Fibroblast of lung (primary cell): ENCODE data around the gene TRAF2. TPM values are rescaled to one million over a fixed set of nuclear protein-coding genes. Genes with fewer than 3 reads are reported as not detected.

Experiments used
- DNase-seq, 2 donors: peaks; one replicate each; pipeline versions ENCODE4 v3.0.0 to v3.0.0-alpha.2; 2010; ENCODE audit warnings: low read depth in 2 of 2
- H2AFZ ChIP-seq: 2 replicates; pipeline ENCODE4 v1.5.1; 2012; ENCODE audit warnings: low read length, control low read depth, inconsistent platforms
- H3K27ac ChIP-seq: 2 replicates; pipeline ENCODE4 v1.5.1; 2011; ENCODE audit warnings: low read length, control low read depth; ENCODE audit not compliant: insufficient read depth
- H3K27me3 ChIP-seq: 2 replicates; pipeline ENCODE4 v1.5.1; 2011; ENCODE audit warnings: mild to moderate bottlenecking, low read length; ENCODE audit not compliant: control insufficient read depth, insufficient read depth
- H3K36me3 ChIP-seq: 2 replicates; pipeline ENCODE4 v1.5.1; 2011; ENCODE audit warnings: low read length; ENCODE audit not compliant: control insufficient read depth, insufficient read depth
- H3K4me1 ChIP-seq: 2 replicates; pipeline ENCODE4 v1.5.1; 2011; ENCODE audit warnings: low read length; ENCODE audit not compliant: control insufficient read depth, insufficient read depth; ENCODE audit errors: extremely low read depth
- H3K4me2 ChIP-seq: 2 replicates; pipeline ENCODE4 v1.5.1; 2011; ENCODE audit warnings: low read length, control low read depth; ENCODE audit not compliant: insufficient read depth; ENCODE audit errors: extremely low read depth
- H3K4me3 ChIP-seq, 4 experiments: fragments of 200-600 bp in 1 of 4; sonication (generic) in 1 of 4; replicated peaks in 1 of 4; 2 replicates each; pipeline ENCODE4 v1.5.1; 2011 to 2016; ENCODE audit warnings: low read length in 4 of 4, low read depth in 3 of 4, mild to moderate bottlenecking in 3 of 4, control low read depth in 2 of 4, inconsistent platforms in 1 of 4, mixed read lengths in 1 of 4; ENCODE audit not compliant: insufficient read depth in 1 of 4; ENCODE audit errors: control extremely low read depth in 1 of 4
- H3K79me2 ChIP-seq: 2 replicates; pipeline ENCODE4 v1.5.1; 2012; ENCODE audit warnings: mild to moderate bottlenecking, low read length, inconsistent platforms; ENCODE audit not compliant: control insufficient read depth, insufficient read depth
- H3K9ac ChIP-seq: 2 replicates; pipeline ENCODE4 v1.5.1; 2011; ENCODE audit warnings: mild to moderate bottlenecking, low read length, control low read depth; ENCODE audit not compliant: insufficient read depth
- H3K9me3 ChIP-seq: 2 replicates; pipeline ENCODE4 v1.5.1; 2012; ENCODE audit warnings: low read depth, low read length; ENCODE audit not compliant: control insufficient read depth, insufficient read depth
- H4K20me1 ChIP-seq: 2 replicates; pipeline ENCODE4 v1.5.1; 2011; ENCODE audit warnings: low read length; ENCODE audit not compliant: control insufficient read depth, insufficient read depth; ENCODE audit errors: extremely low read depth
- EZH2 ChIP-seq: IDR thresholded peaks from 2 replicates; pipeline ENCODE4 v1.5.1; 2012; ENCODE audit warnings: low read length, control low read depth, mild to moderate bottlenecking; ENCODE audit errors: missing control alignments
- polyA plus RNA-seq, 2 donors: library from polyadenylated mRNA; depleted of rRNA in 1 of 2; stranded (reverse) in 1 of 2; unstranded in 1 of 2; fragments of >200 nt; gene quantifications; 2 replicates each; pipeline ENCODE4 v1.2.1, GENCODE V29; 2011 to 2012; ENCODE audit warnings: missing spikeins in 1 of 2
- total RNA-seq: library from RNA; depleted of rRNA; stranded (reverse); fragments of >200 nt; gene quantifications from 2 replicates; pipeline ENCODE4 v1.2.1, GENCODE V29; 2014
- TF ChIP-seq, protein P1 (sequence below), 2 donors: IDR thresholded peaks in 1 of 2; conservative IDR thresholded peaks in 1 of 2; 1 replicate in 1 of 2; 2 replicates in 1 of 2; pipeline ENCODE4 v1.5.1; 2011 to 2012; ENCODE audit warnings: low read length in 2 of 2, control low read depth in 1 of 2, inconsistent platforms in 1 of 2, low read depth in 1 of 2, mild to moderate bottlenecking in 1 of 2

TRAF2 gene
- total and polyA plus RNA-seq, 2 donors (not counting 1 experiment from before 2014, with no cell fraction given), result 3.7 to 8.4 TPM

DNA sequence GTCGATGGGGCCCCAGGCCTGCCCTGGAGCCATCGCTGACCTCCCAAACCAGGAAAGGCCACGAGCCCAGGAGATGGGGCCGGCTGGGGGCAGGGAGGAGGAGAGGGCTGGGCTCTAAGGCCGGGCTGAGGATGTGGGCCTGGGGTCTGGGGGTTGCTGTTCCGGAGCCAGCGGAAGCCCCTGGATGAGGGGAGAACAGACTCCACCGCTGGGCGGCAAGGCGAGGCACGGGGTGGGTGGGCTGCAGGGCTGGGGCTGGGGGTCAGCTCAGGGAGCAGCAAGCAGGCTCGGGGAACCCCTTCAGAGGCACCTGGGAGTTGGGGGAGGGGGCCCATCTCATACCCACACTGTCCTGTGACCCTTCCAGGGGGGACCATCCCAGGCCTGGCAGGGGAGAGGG lies 77.4 kb downstream of the TRAF2 start:
- no peak for DNase-seq
- TF ChIP-seq, protein P1, sequence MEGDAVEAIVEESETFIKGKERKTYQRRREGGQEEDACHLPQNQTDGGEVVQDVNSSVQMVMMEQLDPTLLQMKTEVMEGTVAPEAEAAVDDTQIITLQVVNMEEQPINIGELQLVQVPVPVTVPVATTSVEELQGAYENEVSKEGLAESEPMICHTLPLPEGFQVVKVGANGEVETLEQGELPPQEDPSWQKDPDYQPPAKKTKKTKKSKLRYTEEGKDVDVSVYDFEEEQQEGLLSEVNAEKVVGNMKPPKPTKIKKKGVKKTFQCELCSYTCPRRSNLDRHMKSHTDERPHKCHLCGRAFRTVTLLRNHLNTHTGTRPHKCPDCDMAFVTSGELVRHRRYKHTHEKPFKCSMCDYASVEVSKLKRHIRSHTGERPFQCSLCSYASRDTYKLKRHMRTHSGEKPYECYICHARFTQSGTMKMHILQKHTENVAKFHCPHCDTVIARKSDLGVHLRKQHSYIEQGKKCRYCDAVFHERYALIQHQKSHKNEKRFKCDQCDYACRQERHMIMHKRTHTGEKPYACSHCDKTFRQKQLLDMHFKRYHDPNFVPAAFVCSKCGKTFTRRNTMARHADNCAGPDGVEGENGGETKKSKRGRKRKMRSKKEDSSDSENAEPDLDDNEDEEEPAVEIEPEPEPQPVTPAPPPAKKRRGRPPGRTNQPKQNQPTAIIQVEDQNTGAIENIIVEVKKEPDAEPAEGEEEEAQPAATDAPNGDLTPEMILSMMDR (conservative IDR thresholded peaks at IDR 0.05 in 1 of 2, IDR thresholded peaks at IDR 0.05 in 1 of 2; ENCODE audit: low read depth in 1 of 2, low read length in 2 of 2), result no peak
- TF ChIP-seq EZH2, result no peak
- H3K79me2 ChIP-seq, result no peaks in the 10 kb centered on the region
- H3K27ac ChIP-seq, result no peak overlapping the region
- H3K27me3 ChIP-seq, result peaks cover 4% of the 10 kb centered on the region
- no peaks in the 10 kb centered on the region for H3K4me1 ChIP-seq
- no peaks in the 10 kb centered on the region for H3K36me3 ChIP-seq
- no peaks in the 10 kb centered on the region for H4K20me1 ChIP-seq
- no peak overlapping the region for H3K9ac ChIP-seq
- H2AFZ ChIP-seq, result no peak overlapping the region
- no peak overlapping the region for H3K4me2 ChIP-seq
- H3K9me3 ChIP-seq, result no peaks in the 10 kb centered on the region
- H3K4me3 ChIP-seq, result no peak overlapping the region

- Histone ChIP-seq H3K27me3 (peaks cover 4% of the 10 kb centered on the region), H3K4me3 (no peak overlapping the region), H2AFZ (no peak overlapping the region), H3K27ac (no peak overlapping the region), H3K9ac (no peak overlapping the region), H3K9me3 (no peaks in the 10 kb centered on the region), H3K36me3 (no peaks in the 10 kb centered on the region), H4K20me1 (no peaks in the 10 kb centered on the region), H3K4me1 (no peaks in the 10 kb centered on the region), H3K79me2 (no peaks in the 10 kb centered on the region), H3K4me2 (no peak overlapping the region)
- TF ChIP-seq, protein P1 (conservative IDR thresholded peaks at IDR 0.05 in 1 of 2, IDR thresholded peaks at IDR 0.05 in 1 of 2; ENCODE audit: low read depth in 1 of 2, low read length in 2 of 2), result no peak
- no peak for TF ChIP-seq EZH2
- no peak for DNase-seq
These were observed 77.9 kb downstream of the TRAF2 start for GRCh38 chr9:136964171-136964689.

DNA sequence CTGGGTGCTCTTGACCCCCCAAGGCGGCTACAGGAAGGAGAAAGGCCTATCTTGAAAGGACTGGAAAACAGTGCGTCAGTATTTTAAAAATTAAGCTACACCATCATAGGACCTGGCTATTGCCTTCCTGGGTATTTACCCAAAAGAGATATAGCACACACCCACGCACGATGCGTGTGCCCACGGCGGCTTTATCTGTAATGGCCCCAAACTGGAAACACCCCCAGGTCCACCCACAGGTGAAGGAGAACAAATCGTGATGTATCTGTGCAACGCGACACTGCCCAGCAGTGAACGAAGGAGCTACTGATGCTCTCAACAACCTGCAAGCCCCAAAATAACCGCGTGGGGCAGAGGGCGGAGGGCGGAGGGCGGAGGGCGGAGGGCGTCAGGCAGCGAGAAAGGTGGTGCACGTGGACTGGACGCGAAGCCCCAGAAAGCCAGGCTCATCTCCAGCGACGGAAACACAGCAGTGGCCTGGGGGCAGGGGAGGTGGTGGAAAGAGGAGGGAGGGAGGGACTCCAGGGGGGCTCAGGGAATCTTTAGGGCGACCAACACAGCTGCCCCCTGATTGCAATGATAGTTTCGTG lies 78.6 kb downstream of the TRAF2 start:
- H3K36me3 ChIP-seq, result no peaks in the 10 kb centered on the region
- TF ChIP-seq, protein P1 (conservative IDR thresholded peaks at IDR 0.05 in 1 of 2, IDR thresholded peaks at IDR 0.05 in 1 of 2; ENCODE audit: low read depth in 1 of 2, low read length in 2 of 2), result no peak
- TF ChIP-seq EZH2, result no peak
- no peak overlapping the region for H3K4me2 ChIP-seq
- H3K27me3 ChIP-seq, result peaks cover 4% of the 10 kb centered on the region
- no peak overlapping the region for H3K27ac ChIP-seq
- H3K79me2 ChIP-seq, result no peaks in the 10 kb centered on the region
- no peak overlapping the region for H2AFZ ChIP-seq
- no peak overlapping the region for H3K4me3 ChIP-seq
- no peaks in the 10 kb centered on the region for H3K4me1 ChIP-seq
- H3K9ac ChIP-seq, result no peak overlapping the region
- no peaks in the 10 kb centered on the region for H4K20me1 ChIP-seq
- DNase-seq, result no peak
- H3K9me3 ChIP-seq, result no peaks in the 10 kb centered on the region
